ENCODE measurements around the gene EPHA8. TPM values are rescaled to one million over a fixed set of nuclear protein-coding genes. Genes with fewer than 3 reads are reported as not detected.

The EPHA8 gene
- total RNA-seq, 1 donor from 2014 or later, result not detected

DNA sequence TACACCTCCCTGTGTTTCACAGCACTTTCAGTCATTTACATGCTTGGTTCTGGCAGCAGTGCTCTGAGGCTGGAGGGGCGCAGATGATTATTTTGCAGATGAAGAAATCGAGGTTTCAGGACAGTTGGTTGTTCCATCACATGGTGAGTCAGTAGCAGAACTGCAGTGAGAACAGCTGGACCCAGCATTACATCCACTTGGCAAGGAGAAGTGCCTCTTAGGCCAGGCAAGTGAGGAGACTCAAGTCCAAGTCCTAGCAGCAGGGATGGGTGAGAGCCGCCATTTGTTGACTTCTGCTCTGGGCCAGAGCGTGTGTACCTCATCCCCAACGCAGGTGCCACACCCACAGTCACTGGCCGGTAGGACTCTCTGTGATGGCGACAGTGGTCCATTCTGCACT is 26.8 kb upstream of the EPHA8 start:
- no peak for DNase-seq (ENCODE audit: low spot score)

DNA sequence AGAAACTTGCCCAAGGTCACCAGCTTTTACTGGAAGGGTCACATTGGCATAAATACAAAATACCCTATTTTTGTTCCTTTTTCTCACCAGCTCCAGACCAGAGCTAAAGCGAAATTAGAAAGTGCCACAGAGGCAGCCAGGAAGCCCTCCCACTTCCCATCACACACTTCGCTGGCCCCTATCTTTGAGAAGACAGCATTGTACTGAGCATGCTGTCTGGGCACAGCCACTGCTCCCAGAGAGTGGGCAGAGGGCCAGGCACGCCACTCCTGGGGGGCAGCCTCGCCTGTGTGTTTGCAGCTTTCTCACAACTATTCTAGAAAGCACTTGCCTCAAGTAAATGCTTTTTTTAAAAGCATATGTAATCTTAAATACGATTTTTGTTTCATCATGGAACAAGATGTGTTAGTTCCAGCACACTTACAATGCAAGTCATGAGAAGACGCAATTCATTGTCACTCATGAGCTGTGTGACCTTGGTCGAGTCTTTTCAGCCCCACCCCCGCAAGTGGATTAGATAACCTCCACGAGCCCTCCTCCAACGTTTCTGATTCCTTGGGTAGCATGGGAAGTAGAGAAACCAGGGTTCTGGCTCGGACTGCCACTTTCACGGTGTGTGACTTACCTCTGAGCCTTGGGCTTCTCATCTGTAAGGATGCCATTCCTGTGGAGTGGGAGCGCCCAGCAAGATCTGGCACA is 25.7 kb upstream of the EPHA8 start:
- no peak for DNase-seq (ENCODE audit: low spot score)

DNA sequence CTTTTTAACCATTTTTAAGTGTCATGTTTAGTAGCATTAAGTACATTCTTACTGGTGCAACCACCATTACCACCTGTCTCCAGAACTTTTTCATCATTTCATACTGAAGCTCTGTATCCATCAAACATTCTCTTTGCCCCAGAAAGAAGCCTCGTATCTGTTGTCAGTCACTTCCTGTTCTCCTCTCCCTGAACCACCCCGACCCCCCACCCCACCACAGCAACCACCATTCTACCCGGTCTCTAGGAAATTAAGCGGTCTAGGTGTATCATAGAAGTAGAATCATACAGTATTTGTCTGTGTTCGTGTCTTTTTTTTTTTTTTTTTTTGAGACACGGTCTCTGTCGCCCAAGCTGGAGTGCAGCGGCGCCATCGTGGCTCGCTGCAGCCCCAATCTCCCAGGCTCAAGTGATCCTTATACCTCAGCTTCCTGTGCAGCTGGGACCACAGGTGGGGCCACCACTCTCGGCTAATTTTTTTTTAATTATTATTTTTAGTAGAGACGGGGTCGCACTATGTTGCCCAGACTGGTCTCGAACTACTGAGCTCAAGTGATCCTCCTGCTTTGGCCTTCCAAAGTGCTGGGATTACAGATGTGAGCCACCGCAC is 23.7 kb upstream of the EPHA8 start:
- DNase-seq (ENCODE audit: low spot score), result no peak

DNA sequence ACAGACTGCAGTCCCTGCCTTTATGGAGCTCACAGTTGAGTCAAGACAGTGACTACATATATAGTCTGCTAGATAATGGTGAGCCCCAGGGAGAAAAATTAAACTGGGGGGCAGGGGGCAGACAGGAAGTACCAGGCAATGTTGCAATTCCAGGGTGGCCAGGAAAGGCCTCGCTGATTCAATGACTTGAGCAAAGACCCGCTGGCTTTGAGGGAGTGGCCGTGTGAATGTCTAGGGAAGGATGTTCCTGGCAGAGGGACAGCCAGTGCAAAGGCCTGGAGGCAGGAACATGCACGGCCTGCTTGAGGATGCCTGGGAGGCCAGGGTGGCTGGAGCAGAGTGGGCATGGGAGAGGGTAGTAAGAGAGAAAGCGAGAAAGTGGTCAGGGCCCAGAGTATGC is 23.0 kb upstream of the EPHA8 start:
- DNase-seq (ENCODE audit: low spot score), result no peak

GRCh38 chr1:22542886-22543285 is 20.4 kb upstream of the EPHA8 start:
- no peak for DNase-seq (ENCODE audit: low spot score)

DNA sequence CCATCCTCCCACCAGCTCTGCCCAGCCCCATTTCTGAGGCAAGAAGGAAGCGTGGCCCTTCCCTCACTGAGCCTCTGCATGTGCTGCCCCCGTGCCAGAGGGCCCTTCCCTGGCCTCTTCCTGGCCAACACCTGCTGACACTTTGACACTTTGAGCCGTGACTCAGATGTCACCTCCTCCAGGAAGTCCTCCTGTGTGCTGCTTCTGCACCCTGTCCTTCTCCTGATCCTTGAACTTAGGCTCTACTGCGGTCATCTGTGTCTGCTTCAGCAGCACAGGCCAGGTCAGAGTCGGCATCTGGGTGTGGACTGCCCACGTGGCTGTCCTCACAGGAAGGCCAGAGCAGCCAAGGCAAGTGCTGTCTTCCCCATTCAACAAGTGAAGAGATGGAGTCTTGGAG is 19.6 kb upstream of the EPHA8 start:
- no peak for DNase-seq (ENCODE audit: low spot score)

GRCh38 chr1:22544606-22545005 is 18.7 kb upstream of the EPHA8 start:
- no peak for DNase-seq (ENCODE audit: low spot score)

DNA sequence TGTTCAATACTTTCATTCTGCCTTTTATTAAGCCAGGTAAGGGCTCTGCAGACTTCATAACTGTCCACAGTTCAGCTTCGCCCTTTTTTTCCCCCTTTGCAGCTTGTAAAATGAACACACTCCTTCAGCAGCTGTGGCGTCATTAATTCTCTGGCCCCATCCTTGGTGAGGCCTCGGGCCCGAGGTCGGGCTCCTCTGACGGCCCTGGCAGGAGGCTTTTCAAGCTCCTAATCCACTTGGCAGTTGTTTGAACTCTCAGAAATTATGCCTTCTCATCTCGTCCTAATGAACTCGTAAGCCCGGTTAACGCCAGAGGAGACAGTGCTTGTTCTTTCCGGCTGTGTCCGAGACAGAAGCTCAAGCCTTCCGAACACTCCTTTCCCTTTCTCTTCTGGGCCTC is 18.1 kb upstream of the EPHA8 start:
- no peak for DNase-seq (ENCODE audit: low spot score)

GRCh38 chr1:22547186-22547817 is 16.0 kb upstream of the EPHA8 start:
- no peak for DNase-seq (ENCODE audit: low spot score)

DNA sequence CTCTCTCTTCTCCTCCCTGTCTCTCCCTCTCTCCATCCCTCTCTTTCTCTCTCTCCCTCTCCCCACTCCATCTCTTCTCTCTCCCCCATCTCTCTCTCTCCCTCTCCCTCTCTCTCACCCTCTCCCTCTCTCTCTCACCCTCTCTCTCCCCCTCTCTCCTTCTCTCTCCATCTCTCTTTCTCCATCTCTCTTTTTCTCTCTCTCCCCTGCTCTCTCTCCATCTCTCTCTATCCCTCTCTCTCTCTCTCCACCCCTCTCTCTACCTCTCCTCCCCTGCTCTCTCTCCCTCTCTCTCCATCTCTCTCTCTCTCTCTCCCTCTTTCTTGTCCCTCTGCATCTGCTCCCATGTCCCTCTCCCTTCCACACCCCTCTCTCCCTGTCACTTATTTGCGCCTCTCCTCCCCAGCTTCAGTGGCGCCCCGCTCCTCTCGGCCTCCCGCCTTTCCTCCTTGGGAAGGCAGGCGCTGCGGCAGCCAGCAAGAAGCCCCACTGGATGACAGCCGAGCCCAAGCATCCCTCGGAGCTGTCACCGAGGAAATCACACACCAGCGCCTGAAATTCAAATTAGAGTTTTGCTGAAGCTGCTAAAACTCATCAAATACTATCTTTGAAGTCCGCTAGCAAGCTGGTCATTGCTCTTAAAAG is 15.3 kb upstream of the EPHA8 start:
- DNase-seq (ENCODE audit: low spot score), result no peak

- no peak for DNase-seq (ENCODE audit: low spot score)
Measured at GRCh38 chr1:22550021-22550420, 13.3 kb upstream of the EPHA8 start.

GRCh38 chr1:22551591-22551990 is 11.7 kb upstream of the EPHA8 start:
- DNase-seq (ENCODE audit: low spot score), result no peak

GRCh38 chr1:22552021-22552420 is 11.3 kb upstream of the EPHA8 start:
- no peak for DNase-seq (ENCODE audit: low spot score)

DNA sequence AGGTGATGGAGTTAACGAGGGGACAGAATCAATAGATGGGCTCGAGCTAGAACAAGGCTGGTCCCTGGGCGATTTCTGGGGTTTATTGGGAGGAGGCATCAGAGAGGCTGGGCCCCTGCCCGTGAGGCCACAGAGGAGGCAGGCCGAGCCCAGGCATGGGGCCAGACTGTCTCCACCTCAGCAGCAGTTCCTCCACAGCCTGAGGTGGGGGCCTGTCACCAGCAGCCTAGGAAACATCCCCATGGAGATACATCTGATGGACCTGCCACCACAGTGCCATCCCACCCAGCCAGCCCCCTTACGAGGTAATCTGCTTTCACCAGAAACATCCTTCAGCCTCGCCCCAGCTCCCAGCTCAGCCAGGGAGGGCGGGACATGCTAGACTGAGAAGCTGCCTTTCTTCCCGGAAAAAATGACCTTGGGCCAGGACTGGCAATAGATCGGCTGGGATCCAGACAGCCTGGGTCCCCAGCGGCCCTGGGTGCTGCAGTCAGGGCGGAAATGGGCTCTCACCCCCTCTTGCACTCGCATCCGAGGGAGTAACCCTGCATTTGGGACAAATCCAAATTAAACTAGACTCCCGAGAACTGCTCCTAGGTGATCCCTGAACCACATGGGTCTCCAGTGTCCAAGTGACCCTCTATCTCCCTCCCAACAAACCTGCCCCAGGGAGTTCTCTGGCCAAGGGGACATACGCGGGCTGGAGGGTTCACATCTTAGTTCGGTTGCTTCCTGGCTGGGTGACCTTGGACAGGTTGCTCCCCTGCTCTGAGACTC is 10.0 kb upstream of the EPHA8 start:
- no peak for DNase-seq (ENCODE audit: low spot score)

DNA sequence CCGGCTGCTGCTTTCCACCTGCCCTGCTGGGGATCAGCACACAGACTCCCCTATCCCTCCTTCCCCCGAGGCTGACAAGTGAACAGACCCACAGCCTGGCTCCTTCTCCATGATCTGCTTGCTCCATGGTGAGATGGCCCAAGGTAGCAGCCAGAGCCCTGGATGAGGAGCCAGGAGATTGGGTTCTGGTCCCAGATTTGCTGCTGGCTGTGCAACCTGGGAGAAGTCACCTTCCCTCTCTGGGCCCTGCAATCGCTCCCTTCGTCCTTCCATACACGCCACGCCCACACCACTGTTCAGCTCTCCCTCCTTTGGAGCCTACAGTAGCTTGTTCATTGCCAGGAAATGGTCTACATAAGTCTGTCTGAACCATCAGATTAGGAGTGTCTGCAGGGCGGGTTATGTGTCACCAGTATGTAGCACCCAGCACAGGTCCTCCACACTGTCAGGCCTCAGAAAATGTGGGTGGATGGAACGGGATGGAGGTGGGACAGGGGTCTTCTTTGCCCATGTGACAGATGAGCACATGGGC is 9.2 kb upstream of the EPHA8 start:
- no peak for DNase-seq (ENCODE audit: low spot score)

GRCh38 chr1:22555371-22555656 is 8.0 kb upstream of the EPHA8 start:
- DNase-seq (ENCODE audit: low spot score), result no peak

DNA sequence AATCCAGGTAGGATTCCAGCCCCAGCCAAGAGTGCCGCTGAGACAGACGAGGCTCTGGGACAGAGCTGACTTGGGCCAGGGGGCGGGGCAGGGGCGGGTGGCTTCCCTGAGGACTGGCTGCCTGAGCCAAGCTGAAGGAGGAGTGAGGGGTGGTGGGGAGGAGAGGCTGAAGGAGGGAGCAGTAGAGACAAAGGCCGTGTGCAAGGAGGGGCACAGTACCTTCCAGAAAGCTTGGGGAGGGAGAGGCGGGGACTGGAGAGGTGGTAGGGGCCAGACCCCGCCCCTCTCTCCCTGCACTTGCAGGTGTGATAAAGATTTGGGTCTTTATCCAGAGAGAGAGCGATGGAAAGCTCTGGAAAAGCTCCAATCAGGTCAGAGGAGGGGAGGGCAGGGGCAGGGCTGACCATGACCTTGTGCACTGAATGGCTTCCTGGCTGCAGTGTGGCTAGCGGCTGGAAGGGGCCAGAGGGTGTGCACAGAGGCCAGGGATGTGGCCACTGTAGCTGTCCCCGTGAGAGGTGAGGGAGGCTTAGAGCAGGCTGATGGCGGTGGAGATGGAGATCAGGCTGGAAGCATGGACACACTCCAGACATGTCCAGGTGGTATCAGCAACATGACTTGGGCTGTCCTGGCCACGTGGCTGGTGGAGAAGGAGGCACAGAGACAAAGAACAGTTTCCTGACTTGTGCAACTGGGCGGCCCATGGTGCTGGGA is 6.7 kb upstream of the EPHA8 start:
- DNase-seq (ENCODE audit: low spot score), result no peak

- DNase-seq (ENCODE audit: low spot score), result no peak
Measured at GRCh38 chr1:22557341-22557950, 5.8 kb upstream of the EPHA8 start.

- no peak for DNase-seq (ENCODE audit: low spot score)
Measured at GRCh38 chr1:22563671-22564602, 648 bp downstream of the EPHA8 start.

DNA sequence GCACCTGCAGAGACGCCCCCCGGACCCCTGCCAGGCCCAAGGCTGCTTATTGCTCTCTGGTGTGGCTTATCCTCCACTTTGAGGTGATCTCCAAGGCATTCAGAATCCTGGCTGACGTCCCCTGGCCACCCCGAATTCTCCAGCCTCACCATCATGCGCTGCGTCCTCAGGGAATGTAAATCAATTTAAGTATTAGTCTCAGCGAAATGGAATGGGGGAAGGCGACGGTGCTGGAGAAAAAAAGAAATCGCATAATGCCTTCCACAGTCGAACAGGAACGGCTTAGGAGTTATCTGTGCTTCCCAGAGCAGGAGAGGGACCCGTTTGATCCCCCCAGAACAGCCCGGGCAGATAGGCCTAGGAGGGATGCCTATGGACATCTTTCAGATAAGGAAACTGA is 2.9 kb downstream of the EPHA8 start:
- DNase-seq (ENCODE audit: low spot score), result no peak

Measured in mucosa of gallbladder (tissue), 1 donor.